GM15510 (cell line): ENCODE data around the gene CMPK1.

Experiments used
- POLR2A ChIP-seq: IDR thresholded peaks from 3 replicates; pipeline ENCODE4 v1.6.1; 2011; ENCODE audit warnings: borderline replicate concordance; ENCODE audit not compliant: insufficient read length; ENCODE audit errors: extremely low read depth

CMPK1 gene

DNA sequence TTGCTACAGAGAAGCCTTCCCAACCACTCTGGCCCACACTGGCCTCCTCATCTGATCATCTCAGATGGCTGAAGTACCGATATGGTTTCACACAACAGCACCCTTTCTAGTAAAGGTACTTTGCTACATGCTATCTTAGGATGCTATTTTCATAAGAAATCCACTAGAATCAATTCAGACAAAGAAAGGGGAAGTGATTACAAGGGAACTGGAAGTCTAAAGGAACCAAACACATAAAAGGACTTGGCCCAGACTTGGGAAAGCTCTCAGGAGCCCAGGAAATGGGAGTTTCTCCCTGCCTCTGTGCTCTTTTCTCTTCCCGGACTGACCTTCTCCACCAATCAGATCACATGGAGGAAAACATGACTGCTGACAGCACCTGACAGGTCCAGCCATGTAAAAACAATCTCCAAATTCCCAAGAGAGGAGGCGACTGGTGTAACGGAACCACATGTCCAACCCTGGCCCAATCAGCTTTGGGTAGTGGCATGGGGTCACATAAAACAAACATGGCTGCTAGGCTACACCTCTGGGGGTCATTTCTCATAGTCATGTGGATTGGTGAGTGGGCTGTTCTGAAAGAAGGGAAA, 69.8 kb downstream of the CMPK1 start:
- TF ChIP-seq POLR2A = no peak

DNA sequence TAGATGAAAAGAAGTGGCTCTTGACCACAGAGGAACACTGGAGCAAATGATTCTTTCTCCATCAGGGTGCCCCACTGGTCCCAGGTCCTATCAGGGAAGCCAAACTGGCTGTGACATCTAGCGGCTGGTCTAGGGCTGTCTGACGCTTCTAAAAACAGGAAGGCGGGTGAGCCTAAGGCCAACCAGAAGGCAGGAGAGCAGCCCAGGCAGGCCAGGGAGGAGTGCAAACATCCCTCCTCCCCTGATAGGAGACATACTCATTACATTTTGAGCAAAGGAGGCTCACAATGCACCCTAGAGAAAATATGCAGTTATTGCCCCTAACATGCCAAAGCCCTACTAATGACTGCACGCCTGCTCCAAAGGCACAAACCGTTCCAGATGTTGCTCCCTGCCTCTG, 72.1 kb downstream of the CMPK1 start:
- TF ChIP-seq POLR2A = no peak

DNA sequence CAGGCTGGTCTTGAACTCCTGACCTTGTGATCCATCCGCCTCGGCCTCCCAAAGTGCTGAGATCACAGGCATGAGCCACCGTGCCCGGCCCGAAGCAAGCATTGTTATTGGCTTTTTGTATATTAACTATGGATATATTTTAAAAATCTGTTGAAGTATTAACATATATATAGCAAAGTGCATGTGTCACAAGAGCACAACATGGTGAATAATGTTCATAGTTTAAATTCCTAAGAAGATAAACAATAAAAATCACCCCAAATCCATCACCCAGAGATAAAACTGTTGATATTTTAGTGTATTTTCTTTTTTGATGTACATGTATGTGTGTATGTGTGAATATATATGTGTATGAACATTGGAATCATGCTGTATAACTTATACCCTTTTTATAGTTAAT, 73.4 kb downstream of the CMPK1 start:
- no peak for TF ChIP-seq POLR2A

DNA sequence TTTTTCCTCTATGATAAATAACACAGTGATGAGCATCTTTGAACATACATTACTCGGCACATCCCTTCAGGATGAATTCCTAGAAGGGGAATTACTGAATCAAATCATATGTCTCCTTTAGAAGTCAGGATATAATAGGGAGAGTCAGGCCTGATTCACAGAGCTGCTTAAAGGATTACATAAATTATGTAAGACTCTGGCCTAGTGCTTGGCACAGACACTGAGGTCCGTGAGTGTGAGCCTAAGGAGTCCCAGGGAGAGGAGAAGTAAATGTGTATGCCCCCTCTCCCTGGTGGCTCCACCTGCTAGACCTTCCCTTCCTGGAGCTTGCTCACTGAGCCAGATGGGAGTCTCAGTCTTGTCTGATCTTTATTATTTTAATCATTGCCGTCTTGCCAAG, 73.9 kb downstream of the CMPK1 start:
- no peak for TF ChIP-seq POLR2A

DNA sequence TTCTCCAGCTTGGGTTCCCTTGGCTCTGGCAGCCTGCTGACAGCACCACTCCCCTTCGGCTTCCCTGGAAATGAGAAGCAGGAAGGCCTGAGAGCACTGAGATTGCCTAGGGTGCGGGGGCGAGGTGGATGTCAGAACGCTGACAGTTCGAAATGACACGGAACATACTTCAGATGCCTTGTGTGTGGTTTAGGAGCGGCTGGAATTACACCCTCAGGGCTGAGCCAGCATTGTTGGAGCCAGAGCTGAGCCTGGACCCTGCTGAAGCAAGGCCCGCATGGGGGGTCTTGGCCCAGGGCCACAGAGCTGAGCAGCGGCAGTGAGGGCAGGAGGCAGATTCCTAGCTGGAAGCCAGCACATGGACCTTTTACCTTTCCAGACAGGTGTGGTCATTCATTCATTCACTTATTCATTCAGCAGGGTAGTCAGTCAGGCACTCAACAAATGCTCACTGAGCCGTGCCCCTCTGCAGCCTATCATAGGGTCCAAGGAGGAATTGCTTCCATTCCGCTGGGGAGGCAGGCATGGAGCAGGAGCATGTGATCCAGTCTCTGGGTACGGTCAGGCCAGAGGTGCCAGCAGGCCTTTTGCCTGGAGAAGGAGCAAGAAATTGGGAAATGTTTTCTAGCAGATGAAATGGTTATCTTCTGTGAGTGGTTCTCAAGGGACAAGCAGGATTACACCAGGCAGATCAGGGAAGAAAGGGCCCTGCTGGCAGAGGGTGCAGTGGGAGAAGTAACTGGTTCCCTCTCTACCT, 75.9 kb downstream of the CMPK1 start:
- TF ChIP-seq POLR2A = no peak

DNA sequence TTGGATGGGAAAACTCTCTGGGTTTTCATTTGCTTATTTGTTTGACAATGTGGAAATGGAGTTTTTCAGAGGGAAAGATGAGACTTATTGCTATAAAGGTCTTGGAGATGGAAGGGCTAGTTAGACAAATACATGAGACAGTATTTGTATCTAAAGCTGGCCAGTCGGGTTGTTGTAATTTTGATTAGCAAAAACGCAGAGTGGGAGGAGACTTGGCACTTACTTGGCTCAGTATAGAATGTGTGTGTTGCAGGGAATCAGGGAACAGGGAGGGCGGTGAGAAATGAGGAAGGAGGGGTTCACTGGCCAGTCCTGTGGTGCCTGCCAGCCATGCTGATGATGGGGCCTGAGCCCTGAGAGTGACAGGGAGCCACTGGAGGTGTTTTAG, 76.5 kb downstream of the CMPK1 start:
- TF ChIP-seq POLR2A = no peak

DNA sequence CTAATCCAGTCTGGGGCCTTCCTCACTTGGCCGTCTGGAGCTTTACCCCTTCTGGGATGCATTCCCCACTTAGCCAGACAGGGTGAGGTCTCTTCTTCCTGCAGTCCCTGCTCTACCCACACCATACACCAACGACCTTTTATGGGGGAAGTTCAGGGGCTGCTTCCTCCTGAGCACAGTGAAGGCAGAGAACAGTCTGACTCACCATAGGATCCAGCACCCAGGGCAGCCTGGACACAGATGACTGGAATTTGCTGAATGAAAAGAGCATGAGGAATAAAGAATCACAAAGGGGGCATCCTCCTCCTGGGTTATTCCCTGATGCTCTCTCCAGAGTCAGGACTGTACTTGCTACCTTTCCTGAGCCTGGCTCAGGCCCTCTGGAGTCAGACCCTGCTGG, 77.8 kb downstream of the CMPK1 start:
- no peak for TF ChIP-seq POLR2A

DNA sequence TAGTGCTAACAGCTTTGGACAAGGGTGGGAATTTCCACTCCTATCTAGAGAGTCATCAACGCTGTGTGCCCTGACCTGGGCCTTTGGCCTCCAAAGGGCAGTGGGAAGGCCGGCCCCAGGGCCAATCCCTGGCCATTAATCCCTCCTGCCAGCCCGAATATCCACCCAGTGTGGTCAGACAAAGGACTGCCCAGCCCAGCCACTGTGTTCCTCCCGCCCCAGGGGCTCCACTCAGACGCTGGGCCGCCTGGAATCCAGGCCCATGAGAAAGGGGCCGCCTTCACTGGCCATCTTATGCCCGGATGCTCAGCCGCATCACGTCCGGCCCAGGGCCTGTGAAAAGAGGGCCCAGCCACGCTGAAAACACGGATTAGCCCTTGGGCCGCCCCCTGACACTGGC, 78.8 kb downstream of the CMPK1 start:
- no peak for TF ChIP-seq POLR2A

DNA sequence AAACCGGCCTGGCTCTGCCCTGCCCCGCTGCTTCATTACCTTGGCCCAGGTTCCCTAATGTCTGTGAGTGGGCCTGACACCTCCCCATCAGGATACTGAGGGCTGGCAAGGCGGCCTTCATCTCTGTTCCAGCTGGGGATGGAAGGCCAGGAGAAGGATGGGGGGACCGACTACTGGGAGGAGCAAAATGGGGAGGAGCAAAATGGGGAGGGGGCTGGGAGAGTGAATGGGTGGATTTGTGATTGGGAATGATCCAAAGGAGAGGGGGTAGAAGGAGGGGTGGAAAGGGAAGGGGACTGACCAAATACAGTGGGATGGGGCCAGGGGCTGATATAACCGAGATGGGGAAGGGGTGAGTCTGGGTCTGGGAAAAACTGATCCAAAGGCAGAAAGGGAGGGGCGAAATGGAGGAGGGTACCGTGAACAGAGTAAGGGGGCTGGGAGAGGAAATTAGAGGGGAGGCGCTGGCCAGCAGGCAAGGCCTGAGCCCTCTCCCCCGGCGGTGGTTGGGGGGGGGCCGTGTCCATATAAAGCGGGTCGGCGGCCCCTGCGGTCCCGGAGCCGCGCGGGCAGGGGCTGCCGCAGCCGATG, 82.2 kb downstream of the CMPK1 start, which contains the start of gene FOXE3:
TSS of gene FOXE3 (plus strand) at position 558 of the 591 bp plus-strand sequence. CDS start at position 589, 31 bp downstream.
- TF ChIP-seq POLR2A = no peak

DNA sequence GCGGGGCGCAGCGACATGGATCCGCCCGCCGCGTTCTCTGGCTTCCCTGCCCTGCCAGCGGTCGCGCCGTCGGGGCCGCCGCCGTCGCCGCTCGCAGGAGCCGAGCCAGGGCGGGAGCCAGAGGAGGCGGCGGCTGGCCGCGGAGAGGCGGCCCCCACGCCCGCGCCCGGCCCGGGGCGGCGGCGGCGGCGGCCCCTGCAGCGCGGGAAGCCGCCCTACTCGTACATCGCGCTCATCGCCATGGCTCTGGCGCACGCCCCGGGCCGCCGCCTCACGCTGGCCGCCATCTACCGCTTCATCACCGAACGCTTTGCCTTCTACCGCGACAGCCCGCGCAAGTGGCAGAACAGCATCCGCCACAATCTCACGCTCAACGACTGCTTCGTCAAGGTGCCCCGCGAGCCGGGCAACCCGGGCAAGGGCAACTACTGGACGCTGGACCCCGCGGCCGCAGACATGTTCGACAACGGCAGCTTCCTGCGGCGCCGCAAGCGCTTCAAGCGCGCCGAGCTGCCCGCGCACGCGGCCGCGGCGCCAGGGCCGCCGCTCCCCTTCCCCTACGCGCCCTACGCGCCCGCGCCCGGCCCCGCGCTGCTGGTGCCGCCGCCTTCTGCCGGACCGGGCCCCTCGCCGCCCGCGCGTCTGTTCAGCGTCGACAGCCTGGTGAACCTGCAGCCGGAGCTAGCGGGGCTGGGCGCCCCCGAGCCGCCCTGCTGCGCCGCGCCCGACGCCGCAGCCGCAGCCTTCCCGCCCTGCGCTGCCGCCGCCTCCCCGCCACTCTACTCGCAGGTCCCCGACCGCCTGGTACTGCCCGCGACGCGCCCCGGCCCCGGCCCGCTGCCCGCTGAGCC, 83.0 kb downstream of the CMPK1 start:
- no peak for TF ChIP-seq POLR2A

DNA sequence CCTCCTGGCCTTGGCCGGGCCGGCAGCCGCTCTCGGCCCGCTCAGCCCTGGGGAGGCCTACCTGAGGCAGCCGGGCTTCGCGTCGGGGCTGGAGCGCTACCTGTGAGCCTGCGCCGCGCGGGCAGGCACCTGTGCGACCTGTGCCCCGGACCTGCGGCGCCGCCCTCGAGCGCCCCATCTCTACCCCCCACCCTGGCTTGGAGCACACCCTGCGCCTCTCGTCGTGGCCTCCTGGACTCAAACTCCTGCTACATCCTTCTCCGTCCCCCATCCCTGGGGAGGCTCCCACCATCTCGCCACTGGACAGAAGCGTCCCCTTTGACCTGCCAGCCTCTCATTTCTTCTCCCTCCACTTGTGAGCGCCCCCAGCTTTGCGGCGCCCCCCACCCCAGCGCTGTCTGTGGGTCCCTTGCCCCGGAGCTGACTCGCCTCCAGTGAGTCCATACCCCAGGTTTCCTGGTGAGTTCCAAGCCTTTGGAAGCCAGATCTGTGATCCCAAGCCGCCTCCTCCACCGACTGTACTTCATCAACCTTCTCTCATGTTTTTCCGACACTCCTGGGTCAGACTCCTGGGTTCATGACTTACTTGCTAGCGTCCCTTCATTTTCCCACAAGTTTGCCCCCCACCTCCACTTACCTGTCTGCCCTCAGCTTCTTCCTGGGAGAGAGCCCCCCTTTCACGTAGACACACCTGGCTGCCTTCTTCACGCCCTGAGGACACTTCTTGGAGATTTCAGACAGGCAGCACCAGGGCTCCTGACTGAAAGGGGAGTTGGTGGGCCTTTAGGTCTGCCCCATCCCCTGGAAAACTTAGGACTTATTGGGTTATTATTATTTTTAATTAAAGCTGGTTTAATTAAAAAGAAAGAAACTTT, 83.8 kb downstream of the CMPK1 start:
- no peak for TF ChIP-seq POLR2A

DNA sequence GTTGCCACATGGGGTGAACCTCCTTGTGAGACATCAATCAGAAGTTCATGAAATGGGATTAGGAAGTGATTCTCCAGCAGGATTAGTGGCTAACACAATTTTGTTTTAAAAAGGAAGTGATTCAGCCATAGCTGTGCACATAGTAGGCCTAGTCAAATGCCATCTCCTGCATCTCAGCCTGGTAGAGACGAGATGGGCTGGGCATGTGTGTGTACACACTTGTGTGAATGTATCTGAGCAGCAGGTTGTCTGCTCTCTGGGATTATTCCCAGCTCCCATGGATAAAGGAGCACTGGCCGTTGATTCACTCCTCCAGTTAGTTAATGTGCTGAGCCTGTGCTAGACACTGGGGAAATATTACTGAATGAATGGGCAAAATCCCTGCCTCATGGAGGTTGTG, 84.5 kb downstream of the CMPK1 start:
- TF ChIP-seq POLR2A = no peak

DNA sequence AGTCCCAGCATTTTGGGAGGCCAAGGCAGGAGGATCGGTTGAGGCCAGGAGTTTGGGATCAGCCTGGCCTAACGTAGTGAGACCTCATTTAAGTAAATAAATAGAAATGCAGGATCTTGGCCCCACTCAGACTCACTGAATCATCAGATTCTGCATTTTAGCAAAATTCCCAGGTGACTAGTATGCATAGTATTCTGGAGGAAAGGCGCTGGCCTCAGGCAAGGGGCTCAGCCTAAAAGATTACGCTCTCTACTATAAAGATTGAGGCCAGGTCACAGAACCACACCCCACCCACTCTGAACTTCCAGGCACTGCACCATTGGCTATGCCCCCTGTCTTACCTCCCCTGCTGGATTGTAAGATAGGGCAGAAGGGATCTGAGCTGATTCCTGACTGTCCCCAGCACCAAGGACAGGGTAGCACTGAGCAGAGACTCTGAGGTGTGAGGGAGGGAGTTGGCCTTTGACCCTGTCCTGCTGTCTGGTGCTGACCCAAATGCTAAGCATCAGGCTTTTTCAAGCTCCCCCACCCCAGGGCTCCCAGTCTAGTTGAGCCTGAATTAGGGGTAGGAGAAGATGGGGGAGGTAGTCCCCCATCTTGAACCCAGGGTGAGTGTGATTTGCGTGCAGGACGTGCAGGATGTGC, 85.2 kb downstream of the CMPK1 start:
- TF ChIP-seq POLR2A = no peak

DNA sequence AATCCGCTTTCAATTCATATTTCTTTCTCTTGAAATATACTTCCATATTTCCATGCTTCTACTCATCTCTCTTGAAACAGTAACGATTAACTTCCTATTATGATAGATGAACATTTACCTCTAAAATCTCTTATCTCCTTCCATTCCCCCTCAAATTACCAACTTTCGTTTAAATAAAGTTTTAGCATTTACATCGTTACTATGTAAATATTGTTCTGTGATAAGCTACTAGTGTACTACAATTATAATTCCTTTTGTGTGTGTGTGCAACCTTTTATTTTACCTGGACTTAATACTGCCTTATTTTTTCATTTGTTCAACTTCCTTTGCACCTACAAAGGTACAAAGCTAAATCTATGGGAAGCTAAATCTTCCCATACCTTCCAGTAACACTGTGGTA, 87.0 kb downstream of the CMPK1 start:
- no peak for TF ChIP-seq POLR2A

DNA sequence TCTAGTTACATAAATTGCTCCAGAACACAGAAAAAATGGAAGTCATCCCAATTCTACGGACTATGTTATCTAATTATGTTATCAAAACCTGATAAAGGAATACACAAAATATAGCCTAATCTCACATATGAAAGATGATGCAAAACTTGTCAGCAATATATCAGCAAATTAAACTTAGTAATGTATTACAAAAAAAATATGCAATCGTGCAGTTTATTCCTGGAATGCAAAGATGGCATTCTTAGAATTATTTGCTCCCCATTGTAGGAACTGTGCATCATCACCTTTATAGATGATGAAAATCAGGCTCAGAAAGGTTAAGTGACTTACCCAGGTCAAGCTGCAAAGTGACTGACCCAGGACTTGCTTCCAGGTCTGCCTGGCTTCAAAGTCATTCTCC, 90.3 kb downstream of the CMPK1 start:
- no peak for TF ChIP-seq POLR2A
